Esophagus muscularis mucosa (tissue), 4 donors: ENCODE data around the gene KLHL14. TPM values are rescaled to one million over a fixed set of nuclear protein-coding genes. Genes with fewer than 3 reads are reported as not detected.

Source experiments
- DNase-seq: peaks from one replicate; pipeline ENCODE4 v3.0.0-alpha.2; 2017; ENCODE audit errors: extremely low spot score
- H3K27ac ChIP-seq, 4 donors: fragments of 200-600 bp; sonication (generic); replicated peaks in 1 of 4; 1 replicate in 3 of 4; 2 replicates in 1 of 4; pipeline ENCODE4 v1.5.1; 2016 to 2019; ENCODE audit warnings: mild to moderate bottlenecking in 1 of 4
- H3K27me3 ChIP-seq, 4 donors: fragments of 200-600 bp; sonication (generic); one replicate each; pipeline versions ENCODE4 v1.5.1 to v1.6.0; 2016 to 2019
- H3K36me3 ChIP-seq, 4 donors: fragments of 200-600 bp; sonication (generic); one replicate each; pipeline ENCODE4 v1.5.1; 2016 to 2019
- H3K4me1 ChIP-seq, 4 donors: fragments of 200-600 bp; sonication (generic); one replicate each; pipeline ENCODE4 v1.5.1; 2016 to 2019
- H3K4me3 ChIP-seq, 4 donors: fragments of 200-600 bp; sonication (generic); 1 replicate in 2 of 4; 2 replicates in 2 of 4; pipeline ENCODE4 v1.5.1; 2016 to 2019; ENCODE audit warnings: mild to moderate bottlenecking in 4 of 4, moderate library complexity in 1 of 4
- H3K9me3 ChIP-seq, 4 donors: fragments of 200-600 bp; sonication (generic); 1 replicate in 3 of 4; 2 replicates in 1 of 4; pipeline ENCODE4 v1.5.1; 2016 to 2019
- EP300 ChIP-seq: sonication (generic); formaldehyde crosslinking; IDR thresholded peaks from one replicate; pipeline ENCODE4 v1.6.1; 2017; ENCODE audit warnings: antibody characterized with exemption
- POLR2A ChIP-seq: fragments of 450-650 bp; IDR thresholded peaks from one replicate; pipeline ENCODE4 v1.6.1; 2017; ENCODE audit warnings: antibody characterized with exemption, moderate library complexity, mild to moderate bottlenecking, low read depth
- POLR2AphosphoS5 ChIP-seq, 2 donors: sonication (generic); formaldehyde crosslinking; IDR thresholded peaks; one replicate each; pipeline ENCODE4 v1.6.1; 2017; ENCODE audit warnings: antibody characterized with exemption in 2 of 2
- WGBS: methylation state at CpG from one replicate; pipeline ENCODE4 v1.1.5; 2018; 5-methylcytosine and 5-hydroxymethylcytosine counted together
- intact Hi-C: fragments of 100-400 bp; cut with DNase I; formaldehyde crosslinking; loops from one replicate; pipeline ENCODE4 v1.15.1; 2023
- total RNA-seq, 4 donors: library from RNA; depleted of rRNA; stranded (reverse); fragments of >200 nt; gene quantifications; one replicate each; pipeline versions ENCODE4 v1.1.0 to v1.2.1, GENCODE V29; 2016
- TF ChIP-seq, protein P1 (sequence below), 3 experiments: fragments of 200-600 bp in 2 of 3; fragments of 450-650 bp in 1 of 3; sonication (generic) in 2 of 3; IDR thresholded peaks; one replicate each; pipeline ENCODE4 v1.5.1; 2017 to 2019; ENCODE audit warnings: antibody characterized with exemption in 3 of 3, mild to moderate bottlenecking in 2 of 3, moderate library complexity in 1 of 3

KLHL14 gene
- total RNA-seq, 4 donors from 2014 or later = 0.06 to 0.50 (median 0.26) TPM; not detected in 1

DNA sequence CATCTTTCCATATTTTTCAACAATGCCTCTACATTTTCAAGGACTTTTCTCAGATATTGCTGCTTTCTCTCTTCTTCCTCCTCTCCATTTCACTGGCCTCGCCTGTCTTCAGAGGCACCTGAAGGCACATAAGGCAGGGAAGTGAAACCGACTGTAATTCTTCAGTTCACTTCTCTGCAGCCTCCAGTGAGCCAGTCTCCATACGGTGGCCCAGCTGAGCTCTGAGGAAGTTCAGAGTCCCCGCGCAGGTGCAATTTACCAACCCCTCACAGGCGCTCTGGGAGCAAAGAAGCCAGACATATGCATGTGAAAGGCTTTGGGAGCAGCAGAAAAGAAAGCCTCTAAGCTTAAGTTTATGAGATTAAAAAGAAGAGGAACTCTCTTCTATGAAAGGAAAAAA is 12.4 kb downstream of the KLHL14 start:
- intact Hi-C loops = no loop called here
- 43% methylated on average over 6 of the region's 6 CpGs for WGBS
- Histone ChIP-seq H3K36me3 (no peaks in the 10 kb centered on the region), H3K4me3 (no peak overlapping the region), H3K27me3 (no peaks in the 10 kb centered on the region), H3K9me3 (no peaks in the 10 kb centered on the region), H3K27ac (no peak overlapping the region), H3K4me1 (no peaks in the 10 kb centered on the region)
- no peak for DNase-seq
- TF ChIP-seq POLR2A (no peak), POLR2AphosphoS5 (IDR thresholded peaks at IDR 0.05) (no peak), EP300 (no peak)
- TF ChIP-seq, protein P1, sequence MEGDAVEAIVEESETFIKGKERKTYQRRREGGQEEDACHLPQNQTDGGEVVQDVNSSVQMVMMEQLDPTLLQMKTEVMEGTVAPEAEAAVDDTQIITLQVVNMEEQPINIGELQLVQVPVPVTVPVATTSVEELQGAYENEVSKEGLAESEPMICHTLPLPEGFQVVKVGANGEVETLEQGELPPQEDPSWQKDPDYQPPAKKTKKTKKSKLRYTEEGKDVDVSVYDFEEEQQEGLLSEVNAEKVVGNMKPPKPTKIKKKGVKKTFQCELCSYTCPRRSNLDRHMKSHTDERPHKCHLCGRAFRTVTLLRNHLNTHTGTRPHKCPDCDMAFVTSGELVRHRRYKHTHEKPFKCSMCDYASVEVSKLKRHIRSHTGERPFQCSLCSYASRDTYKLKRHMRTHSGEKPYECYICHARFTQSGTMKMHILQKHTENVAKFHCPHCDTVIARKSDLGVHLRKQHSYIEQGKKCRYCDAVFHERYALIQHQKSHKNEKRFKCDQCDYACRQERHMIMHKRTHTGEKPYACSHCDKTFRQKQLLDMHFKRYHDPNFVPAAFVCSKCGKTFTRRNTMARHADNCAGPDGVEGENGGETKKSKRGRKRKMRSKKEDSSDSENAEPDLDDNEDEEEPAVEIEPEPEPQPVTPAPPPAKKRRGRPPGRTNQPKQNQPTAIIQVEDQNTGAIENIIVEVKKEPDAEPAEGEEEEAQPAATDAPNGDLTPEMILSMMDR (IDR thresholded peaks at IDR 0.05) = no peak

DNA sequence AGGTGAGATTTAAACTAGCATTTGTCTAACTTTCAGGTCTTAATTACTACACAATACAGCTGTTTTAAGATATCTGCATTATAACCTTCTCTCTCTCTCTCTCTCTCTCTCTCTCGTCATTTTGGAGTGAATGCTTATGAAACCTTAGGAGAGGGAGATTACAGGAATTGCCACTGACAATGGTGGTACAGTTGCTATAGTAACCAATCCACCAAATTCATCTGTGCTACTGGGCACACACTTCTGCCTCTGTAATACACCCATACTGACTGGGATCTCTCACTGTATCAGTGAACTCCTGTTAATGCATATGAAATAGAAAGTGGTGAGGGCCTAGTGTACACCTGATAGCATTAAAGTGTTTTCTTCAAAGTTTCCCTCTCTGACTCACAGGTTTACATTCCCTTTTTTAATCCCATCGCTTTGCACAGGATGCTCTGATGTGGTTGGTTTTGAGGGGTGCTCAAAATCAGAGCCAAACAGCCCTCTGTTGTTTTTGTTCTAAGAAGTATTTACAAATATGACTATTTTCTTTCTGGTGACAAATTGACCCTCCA is 13.1 kb downstream of the KLHL14 start:
- intact Hi-C loops = no loop called here
- no peak for TF ChIP-seq EP300
- TF ChIP-seq POLR2A = no peak
- TF ChIP-seq POLR2AphosphoS5 (IDR thresholded peaks at IDR 0.05) = no peak
- TF ChIP-seq, protein P1 (IDR thresholded peaks at IDR 0.05) = no peak
- H3K27ac ChIP-seq = no peak overlapping the region
- no peaks in the 10 kb centered on the region for H3K9me3 ChIP-seq
- H3K36me3 ChIP-seq = no peaks in the 10 kb centered on the region
- DNase-seq = no peak
- peaks cover 0 to 4% (median 0%) of the 10 kb centered on the region in 4 donors for H3K27me3 ChIP-seq
- H3K4me3 ChIP-seq = no peak overlapping the region
- no peaks in the 10 kb centered on the region for H3K4me1 ChIP-seq
- whole genome bisulfite sequencing = 74% methylated on average over 2 of the region's 2 CpGs

DNA sequence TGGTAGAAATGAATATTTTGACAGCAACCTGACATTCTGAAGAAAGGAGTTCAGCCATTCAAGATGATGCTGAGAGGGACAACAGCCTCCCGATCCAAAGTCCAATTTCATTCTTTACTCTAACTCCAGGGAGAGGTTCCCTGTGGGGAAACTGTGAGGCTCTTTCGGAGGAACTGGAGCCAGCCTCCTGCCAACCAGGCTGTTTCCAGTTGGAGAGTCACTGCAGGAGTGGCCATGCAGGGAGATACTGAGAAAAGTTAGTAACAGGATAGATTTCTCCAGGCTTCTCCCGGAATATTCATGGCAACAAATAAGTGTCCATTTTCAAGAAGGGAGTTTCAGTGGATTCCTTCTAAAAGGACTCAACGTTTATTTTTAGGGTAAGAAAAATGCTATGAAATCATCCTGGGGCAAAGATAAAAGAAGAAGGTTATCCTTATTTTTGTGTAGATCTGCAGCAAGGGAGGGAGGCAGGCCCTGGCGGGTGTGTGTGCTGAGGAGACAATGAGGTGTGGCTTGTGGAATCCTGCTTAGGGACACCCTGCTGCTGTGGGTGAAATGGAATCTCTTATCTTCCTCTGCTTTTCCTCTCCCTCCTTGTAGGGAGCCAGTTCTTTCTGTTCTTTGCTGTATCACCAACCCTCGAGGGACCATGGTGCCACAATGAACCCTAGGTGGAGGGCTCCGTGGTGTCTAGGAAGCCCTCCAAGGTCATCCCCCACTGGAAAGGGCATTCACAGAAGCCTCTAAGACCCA is 18.1 kb downstream of the KLHL14 start:
- H3K9me3 ChIP-seq = no peaks in the 10 kb centered on the region
- intact Hi-C loops = no loop called here
- peaks cover 0 to 9% (median 0%) of the 10 kb centered on the region in 4 donors for H3K27me3 ChIP-seq

DNA sequence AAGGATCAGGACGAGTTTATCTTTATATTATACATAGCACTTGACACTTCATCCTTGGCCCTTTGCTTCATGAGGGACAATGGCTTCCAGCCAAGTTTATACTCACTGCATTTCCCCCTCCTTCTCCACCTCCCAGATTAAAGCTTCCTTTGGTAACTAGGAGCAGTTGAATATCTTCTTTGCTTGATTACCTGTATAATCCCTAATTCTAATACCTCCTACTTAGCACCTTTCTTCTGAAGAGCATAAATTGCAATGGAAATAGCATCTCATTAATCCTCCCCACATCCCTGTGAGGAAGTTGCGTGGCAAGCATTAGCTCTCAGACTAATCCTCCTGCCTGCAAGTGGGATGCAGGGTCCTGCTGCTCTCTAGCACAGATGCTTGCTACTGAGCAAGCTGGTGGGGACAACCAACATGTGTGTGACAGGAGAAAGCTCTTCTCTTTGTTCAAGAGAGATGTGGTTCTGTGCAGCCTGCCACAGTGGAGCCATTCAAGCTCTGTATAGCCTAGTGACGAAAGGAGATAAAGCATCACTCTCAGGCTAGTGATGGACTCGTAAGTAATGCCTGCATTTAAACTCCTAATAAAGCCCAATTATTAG is 19.1 kb downstream of the KLHL14 start:
- Histone ChIP-seq H3K4me1 (no peaks in the 10 kb centered on the region), H3K9me3 (no peaks in the 10 kb centered on the region), H3K27me3 (peaks cover 0 to 9% (median 0%) of the 10 kb centered on the region in 4 donors), H3K27ac (no peak overlapping the region), H3K36me3 (no peaks in the 10 kb centered on the region), H3K4me3 (no peak overlapping the region)
- 42% methylated on average over 4 of the region's 4 CpGs for WGBS
- intact Hi-C loops = no loop called here
- DNase-seq = no peak
- no peak for TF ChIP-seq POLR2AphosphoS5 (IDR thresholded peaks at IDR 0.05)
- TF ChIP-seq, protein P1 (IDR thresholded peaks at IDR 0.05) = no peak
- TF ChIP-seq POLR2A = no peak
- TF ChIP-seq EP300 = no peak

More for the DNA sequence above, 18.1 kb downstream of the KLHL14 start:
- 48% methylated on average over 7 of the region's 7 CpGs for WGBS
- Histone ChIP-seq H3K27ac (no peak overlapping the region), H3K36me3 (no peaks in the 10 kb centered on the region), H3K4me3 (no peak overlapping the region), H3K4me1 (no peaks in the 10 kb centered on the region)
- TF ChIP-seq EP300 (no peak), POLR2A (no peak), POLR2AphosphoS5 (IDR thresholded peaks at IDR 0.05) (no peak)
- TF ChIP-seq, protein P1 (IDR thresholded peaks at IDR 0.05) = no peak
- DNase-seq = no peak
